CD4-positive, alpha-beta T cell treated with Interleukin-17A for 1 hour (primary cell): ENCODE results near the gene GNPTG.

Experiments used
- DNase-seq: peaks from one replicate; pipeline ENCODE4 v3.0.0-alpha.2; 2020

The GNPTG gene

DNA sequence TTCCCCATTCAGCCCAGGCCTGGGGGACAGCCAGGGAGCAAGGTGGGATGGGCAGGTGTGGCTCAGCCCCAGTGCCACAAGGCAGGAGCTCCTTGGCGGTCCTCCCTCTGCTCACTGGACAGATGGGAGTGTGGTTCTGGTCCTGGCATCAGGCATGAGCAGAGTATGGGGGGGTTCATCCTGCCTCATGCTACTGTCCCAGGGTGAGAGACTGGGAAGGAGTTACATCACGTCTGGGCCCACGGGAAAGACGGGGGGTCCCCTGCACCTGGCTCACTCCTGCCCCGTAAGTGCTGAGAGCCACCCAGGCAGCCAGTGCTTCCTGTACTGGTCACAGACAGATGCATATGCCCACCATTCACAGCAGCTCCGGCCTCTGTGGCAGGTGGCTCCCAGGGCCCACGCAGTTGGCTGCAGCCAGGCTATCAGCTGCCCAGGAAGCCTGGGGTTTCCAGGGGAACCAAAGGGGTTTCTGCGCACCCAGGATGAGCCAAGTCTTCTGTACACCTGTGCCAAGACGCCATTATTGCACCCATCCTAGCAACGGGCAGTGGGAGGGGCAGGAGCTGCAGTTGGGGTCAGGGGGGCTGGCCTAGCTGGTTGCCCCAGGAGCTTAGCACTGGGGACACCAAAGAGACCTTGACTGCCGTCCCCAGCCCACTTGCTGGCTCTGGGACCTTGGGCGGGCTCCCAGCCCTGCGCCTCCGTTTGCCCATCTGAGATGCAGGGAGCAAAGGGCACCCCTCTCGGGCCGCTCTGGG lies 16.3 kb upstream of the GNPTG start:
- DNase-seq = no peak

DNA sequence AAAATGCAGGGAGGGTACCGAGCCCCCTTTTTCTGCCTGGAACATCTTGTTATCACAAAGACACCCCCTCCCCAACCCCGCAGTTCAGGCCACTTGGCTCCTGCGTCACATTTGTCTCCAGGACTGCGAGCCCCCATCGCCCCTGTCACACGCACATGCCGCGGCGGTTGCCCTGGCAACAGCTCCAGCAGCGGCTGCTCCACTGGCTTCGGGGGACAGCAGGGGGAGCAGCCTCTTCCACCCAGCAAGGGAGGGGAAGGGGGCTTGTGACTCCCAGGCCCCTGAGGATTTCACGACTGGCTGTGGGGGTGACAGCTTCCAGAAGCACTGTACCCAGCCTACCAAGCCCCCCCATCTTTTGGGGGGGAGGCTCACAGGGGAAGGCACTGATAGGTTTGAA lies 15.7 kb upstream of the GNPTG start:
- no peak for DNase-seq

DNA sequence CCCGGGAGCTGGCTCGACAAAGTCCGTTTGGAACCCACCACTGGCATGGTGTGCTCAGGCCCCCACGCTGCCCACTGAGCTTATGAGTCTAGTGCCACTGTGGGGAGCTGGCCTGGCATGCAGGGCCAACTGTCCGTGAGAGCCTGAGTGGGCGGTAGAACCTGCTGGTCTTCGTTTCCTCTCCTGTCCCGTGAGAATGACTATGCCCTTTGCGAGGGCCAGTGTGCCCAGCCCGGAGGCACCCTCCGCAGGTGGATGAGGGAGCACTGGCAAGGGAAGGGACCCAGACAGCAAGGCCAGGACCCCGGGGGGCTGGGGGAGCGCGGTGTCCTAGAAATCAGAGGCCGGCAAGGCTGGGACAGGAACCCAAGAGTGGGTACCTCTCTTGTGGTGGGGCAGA lies 15.1 kb upstream of the GNPTG start:
- DNase-seq = no peak

DNA sequence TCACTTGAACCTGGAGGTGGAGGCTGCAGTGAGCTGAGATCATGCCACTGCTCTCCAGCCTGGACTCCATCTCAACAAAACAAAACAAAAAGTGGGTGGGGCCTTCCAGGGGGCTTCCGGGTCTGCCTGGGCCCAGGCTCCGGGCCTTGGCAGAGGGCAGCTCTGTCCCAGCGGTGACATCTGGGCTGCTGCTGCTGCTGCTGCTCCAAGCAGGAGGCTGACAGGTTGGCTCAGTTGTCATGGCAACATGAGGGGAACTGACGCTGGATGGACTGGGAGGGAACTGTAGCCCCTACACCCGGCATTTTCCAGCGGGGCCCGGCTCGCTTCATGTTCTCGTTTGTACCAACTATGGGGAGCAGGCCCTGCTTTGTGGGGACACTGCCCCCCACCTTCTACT lies 14.2 kb upstream of the GNPTG start:
- no peak for DNase-seq

DNA sequence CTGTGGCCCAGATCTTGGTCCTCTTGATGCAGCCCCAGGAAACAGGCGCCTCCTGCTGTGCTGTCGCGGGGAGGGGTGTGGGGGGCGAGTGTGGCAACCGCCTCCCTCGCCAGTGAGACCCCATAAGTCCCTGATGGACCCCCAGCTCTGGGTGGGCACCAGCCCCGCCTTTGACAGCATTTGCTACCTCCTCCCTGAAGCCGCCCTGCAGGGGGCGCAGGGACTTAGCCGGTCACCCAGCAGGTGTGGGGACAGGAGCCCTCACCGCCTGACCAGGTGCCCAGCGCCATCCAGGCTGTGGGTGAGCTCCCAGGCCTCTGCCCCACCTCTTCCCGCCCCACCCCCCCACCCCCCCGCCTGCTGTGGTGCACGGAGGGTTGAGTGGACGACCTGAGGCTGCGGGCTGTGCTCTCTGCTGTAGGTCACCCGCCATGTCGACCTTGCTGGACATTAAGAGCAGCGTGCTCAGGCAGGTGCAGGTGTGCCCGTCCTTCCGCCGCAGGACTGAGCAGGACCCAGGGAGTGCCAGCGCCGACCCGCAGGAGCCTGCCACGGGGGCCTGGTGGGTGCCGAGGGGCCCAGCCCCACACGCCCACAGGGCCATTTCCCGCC lies 13.5 kb upstream of the GNPTG start:
- peak; percentile 16 for DNase-seq

DNA sequence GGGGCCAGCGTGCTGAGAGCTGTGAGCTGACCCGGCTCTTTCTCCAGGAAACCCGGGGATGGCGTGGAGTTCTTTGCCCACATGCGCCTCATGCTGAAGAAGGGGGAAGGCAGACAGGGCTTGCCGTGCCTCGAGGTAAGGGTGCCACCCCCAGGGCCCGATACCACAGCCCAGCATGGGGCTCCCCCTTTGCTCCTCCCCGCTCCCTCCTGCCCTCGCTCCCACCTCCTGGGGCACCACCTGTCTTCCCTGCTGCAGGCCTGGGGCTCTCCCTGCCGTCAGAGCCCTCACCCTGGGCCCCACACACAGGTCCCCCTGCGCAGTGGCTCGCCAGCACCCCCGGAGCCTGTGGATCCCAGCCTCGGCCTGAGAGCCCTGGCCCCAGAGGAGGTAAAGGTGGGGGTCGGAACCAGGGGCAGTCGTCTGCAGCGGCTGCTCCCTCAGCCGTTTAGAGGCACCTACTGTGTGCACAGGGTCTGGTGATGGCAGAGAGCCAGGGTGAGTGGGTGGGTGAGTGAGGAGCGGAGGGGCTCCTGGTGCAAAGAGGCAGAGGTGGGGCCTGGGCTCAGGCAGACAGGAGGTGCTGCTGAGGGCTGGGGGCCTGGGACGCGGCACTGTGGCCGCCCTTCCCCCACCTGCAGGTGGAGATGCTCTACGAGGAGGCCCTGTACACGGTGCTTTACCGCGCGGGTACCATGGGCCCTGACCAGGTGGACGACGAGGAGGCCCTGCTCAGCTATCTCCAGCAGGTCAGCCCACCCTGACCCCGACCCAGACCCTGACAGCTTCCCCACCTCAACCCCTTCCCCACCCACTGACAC lies 12.7 kb upstream of the GNPTG start:
- DNase-seq = no peak

DNA sequence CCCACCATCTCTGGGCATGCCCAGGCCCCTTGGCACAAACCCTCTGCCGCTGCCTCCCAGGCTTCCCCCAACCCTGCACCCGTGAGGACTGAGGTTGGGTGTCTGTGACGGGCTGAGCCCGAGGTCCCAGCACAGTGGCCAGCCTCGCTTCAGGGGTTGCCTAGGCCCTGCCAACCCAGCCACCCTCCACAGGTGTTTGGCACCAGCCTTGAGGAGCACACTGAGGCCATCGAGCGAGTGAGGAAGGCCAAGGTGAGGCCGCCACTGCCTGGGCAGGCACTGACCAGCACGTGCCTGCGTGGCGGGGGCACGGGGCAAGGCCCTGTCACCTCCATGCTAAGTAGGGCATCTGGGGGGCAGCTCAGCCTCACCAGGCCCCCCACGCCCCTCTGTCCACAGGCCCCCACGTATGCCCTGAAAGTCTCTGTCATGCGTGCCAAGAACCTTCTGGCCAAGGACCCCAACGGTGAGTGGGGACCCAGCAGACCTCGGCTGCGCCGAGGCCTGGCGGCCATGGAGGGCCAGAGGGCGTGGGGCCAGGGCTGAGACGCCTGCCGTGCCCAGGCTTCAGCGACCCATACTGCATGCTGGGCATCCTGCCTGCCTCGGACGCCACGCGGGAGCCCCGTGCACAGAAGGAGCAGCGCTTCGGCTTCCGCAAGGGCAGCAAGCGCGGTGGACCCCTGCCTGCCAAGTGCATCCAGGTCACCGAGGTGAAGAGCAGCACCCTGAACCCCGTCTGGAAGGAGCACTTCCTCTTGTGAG lies 10.8 kb upstream of the GNPTG start:
- no peak for DNase-seq

DNA sequence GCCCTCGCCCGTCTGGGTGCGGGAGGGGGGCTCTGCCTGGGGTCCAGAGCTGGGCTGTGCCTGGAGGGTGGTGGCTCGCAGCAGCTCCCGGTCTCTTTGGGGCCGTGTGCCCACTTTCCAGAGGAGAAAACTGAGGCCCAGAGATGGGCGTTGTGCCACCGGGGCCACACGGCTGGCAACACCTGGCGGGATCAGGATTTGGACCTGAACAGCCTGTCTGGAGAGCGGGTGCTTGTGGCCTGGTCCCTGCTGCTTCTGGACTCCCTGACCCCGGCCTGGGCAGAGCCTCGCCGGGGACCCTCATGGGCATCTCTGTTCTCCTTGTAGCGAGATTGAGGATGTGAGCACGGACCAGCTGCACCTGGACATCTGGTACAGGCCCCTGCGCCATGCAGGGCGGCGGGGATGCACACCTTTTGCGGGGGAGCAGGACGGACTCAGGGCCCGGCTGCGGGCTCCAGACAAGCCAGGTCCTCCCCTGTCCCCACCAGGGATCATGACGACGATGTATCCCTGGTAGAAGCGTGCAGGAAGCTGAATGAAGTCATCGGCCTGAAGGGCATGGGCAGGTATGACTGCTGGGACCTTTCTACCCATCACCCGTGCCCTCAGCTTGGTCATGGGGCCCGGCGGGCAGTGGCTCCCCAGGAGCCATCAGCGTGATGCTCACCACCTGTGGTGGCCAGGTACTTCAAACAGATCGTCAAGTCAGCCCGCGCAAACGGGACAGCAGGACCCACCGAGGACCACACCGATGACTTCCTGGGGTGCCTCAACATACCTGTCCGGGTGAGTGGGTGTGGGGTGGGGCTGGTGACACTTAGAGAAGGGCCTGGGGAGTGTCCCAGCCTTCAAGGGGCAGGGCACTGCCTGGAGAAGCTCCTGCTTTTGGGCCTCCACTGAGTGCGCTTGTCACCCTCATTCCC lies 10.0 kb upstream of the GNPTG start:
- DNase-seq = no peak

DNA sequence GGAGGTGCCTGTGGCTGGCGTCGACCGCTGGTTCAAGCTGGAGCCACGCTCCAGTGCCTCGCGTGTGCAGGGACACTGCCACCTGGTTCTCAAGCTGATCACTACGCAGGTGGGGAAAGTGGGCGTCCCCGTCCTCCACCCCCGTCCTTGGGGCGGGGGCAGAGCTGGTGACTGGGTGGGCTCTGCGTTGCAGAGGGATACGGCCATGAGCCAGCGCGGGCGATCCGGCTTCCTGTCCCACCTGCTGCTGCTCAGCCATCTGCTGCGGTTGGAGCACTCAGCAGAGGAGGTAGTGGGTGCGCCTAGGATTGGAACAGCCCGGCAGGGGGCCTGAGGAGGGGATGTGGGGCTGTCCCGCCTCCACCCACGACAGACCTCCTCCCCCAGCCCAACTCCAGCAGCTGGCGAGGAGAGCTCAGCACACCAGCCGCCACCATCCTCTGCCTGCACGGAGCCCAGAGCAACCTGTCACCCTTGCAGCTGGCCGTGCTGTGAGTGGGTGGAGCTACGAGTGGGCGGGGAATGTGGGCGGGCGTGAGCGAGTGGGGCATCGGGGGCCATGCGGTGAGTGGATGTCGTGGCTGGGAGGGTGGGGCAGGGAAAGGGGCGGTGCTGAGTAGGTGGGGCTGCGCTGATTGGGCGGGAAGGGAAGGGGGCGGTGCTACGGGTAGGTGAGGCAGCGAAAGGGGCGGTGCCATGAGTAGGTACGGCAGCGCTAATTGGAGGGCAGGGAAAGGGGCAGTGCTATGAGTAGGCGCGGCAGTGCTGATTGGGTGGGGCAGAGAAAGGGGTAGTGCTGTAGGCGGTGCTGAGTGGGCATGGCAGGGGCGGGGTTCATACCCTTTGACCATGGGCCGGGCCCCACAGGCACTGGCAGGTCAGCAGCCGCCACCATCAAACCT lies 9.0 kb upstream of the GNPTG start:
- DNase-seq = peak; percentile 99

DNA sequence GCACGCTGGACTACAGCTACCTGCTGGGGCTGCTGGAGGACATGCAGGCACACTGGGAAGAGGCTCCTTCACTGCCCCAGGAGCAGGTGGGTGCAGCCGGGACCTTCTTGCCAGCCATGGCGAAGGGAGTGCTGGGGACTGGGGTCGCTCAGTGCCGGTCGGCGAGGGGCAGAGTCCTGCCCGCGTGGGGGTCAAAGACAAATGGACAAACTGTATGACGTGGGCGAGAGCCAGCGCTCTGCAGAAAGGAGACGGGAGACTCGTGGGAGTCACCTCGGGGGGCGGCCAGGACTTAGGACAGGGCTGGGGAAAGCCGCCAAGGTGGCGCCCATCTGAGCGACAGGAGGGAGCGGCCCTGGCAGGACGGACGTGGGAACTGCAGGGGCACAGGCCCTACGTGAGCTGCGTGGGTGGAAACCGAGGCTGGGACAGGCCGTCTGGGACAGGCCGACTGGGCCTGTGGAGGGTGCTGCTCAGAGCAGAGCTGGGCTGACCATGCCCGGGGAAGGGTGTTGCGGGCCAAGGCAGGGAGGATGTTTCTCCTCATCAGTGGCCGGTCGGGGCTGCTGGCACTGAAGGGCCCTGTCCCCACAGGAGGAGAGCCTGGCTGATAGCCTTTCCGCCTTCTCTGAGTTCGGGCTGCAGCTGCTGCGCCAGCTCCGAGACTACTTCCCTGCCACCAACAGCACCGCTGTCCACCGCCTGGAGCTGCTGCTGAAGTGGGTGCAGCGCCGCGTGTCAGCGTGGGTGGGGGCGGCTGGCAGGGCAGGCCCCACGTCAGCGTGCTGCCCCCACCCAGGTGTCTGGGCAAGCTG lies 8.1 kb upstream of the GNPTG start:
- peak; percentile 11 for DNase-seq

DNA sequence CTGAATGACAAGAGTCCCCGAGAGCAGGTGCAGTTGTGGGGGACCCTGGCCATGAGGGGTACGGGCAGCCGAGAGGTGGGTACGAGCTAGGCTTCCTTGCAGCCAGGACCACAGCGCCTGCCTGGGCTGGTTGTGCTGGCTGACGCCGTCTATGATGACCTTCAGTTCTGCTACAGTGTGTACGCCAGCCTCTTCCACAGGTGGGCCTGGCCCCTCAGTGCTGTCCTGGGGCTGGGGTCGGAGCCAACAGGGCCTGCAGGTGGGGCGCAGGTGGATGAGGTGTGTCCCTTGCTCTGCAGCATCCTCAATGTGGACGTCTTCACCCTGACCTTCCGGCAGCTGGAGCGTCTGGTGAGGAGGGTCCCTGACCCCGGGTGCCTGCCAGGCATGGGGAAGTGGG lies 7.2 kb upstream of the GNPTG start:
- DNase-seq = no peak

DNA sequence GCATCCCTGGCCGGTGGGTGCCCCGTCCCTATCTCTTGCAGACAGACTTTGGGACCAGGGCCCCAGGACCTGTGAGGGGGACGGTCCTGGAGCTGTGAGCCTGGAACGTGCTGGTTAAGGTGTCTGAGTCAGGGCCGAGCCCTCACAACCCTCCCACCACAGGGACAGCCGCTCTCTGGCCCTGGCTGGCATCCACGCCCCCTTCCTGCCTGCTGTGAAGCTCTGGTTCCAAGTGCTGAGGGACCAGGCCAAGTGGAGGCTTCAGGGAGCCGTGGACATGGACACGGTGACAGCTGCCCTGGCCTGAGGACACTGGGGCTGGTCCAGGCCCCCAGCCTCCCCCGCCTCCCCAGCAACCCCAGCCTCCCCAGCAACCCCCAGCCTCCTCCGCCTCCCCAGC lies 6.6 kb upstream of the GNPTG start:
- DNase-seq = no peak

DNA sequence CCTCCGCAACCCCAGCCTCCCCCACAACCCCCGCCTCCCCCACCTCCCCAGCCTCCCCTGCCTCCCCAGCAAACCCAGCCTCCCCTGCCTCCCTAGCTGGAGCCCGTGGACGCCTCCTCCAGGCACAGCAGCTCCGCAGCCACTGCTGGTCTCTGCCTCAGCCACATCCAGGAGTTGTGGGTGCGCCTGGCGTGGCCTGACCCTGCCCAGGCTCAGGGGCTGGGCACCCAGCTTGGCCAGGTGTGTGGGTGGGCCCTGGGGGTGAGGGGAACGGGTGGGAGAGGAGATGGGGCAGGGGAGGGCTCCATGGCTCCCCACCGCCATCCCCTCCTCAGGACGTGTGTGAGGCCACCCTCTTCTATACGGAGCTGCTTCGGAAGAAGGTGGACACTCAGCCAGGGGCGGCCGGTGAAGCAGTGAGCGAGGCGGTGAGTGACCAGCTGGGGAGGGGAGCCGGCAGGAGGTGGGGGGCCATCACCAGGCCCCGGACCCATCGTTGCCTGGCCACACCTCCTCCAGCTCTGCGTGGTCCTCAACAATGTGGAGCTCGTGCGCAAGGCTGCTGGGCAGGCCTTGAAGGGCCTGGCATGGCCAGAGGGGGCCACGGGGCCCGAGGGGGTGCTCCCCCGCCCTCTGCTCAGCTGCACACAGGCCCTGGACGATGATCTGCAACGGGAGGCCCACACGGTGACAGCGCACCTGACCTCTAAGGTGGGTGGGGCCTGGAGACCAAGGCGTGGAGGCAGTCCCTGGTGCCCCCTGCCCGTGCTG lies 5.9 kb upstream of the GNPTG start:
- DNase-seq = no peak

DNA sequence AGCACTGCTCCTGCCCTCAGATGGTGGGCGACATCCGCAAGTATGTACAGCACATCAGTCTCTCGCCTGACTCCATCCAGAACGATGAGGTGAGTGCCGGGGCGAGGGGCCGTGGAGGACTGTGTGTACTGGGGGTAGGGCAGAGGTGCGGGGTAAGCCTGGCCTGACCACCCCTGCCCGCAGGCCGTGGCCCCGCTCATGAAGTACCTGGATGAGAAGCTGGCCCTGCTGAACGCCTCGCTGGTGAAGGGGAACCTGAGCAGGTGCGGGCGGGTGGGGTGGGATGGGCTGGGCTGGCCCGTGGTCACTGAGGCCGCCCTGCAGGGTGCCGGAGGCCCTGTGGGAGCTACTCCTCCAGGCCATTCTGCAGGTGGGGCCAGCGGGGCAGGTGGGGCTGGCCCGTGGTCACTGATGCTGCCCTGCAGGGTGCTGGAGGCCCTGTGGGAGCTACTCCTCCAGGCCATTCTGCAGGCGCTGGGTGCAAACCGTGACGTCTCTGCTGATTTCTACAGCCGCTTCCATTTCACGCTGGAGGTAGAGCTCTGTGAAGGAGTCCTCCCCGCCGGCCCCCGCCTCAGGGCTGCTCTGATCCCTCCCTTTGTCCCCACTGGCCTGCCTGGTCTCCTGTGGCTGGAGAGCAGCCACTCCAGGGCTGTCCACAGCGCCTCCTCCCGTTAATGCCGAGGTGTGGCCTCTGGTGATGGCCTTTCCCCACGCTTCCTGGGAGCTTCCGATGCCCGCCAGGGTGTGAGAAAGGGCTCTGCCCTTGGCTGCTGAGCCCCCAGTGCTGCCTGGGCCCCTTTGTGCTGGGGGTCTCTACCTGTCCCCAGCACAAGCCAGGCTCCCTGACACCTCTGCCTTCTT lies 5.1 kb upstream of the GNPTG start:
- DNase-seq = no peak

DNA sequence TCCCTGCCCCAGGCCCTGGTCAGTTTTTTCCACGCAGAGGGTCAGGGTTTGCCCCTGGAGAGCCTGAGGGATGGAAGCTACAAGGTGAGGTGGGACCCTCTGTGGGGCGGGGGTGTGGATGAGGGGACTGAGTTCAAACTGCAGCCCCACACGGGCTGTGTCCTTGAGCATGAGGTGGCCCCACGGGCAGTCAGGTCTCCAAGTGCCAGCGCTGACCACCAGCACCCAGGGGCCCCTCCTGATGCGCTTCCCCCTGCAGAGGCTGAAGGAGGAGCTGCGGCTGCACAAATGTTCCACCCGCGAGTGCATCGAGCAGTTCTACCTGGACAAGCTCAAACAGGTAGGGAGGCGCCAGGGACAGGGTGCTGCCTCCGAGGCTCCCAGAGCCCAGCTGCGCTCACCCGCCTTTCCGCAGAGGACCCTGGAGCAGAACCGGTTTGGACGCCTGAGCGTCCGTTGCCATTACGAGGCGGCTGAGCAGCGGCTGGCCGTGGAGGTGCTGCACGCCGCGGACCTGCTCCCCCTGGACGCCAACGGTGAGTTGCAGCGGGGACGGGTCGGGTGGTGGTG lies 4.4 kb upstream of the GNPTG start:
- no peak for DNase-seq

DNA sequence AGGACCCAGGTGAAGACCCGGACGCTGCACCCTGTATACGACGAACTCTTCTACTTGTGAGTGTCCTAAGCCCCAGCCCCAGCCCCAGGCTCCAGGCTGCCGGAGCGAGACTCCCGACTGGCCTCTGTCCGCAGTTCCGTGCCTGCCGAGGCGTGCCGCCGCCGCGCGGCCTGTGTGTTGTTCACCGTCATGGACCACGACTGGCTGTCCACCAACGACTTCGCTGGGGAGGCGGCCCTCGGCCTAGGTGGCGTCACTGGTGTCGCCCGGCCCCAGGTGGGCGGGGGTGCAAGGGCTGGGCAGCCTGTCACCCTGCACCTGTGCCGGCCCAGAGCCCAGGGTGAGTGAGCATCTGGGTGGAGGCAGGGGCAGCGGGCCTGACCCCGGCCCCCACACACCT lies 3.8 kb upstream of the GNPTG start:
- no peak for DNase-seq

DNA sequence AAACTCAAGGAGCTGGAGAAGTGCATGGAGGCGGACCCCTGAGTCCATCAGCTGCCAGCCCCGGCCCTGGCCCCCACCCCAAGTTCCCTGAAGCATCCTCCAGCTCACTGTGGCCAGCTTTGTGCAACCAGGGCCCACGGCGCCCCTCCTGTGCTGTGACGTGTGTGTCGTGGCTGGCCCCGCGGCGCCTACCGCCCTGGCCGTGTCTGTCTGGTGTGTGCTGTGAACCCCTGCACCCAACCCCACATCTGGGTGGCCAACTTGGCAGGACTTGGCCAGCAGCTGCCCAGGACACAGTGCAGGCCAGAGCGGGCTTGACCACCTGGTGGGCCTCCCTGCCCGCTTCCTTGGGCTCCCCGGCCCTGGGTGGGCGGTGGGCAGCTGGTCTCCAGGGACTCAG lies 3.3 kb upstream of the GNPTG start:
- no peak for DNase-seq

DNA sequence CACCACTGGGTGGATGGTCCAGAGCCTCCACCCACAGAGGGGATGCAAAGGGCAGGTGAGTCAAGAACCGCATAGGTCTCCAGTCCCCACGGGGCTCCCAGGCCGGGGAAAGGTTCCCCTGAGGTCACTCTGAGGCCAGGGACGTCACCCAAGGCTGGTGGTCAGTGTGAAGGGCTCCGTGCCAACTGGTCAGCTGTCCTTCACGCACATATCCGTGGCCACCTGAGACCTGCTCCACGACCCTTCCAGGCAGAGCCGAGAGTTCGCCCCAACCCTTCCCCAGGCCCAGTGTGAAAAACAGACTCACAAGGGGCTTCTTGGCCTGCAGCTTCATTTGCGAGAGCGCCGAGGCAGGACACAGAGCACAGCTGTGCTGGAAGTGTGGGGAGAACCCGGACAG lies 2.8 kb upstream of the GNPTG start:
- no peak for DNase-seq
